ENCODE data around the gene EID2B.

The EID2B gene

GRCh38 chr19:39532233-39533002 is at the start of gene EID2B:
Gene EID2B, minus strand, starts transcription at chr19:39532852. Its CDS starts 50 bp downstream, at chr19:39532802.
- peak; percentile 87 for DNase-seq (ENCODE audit: low read depth in 2 of 2)

GRCh38 chr19:39582442-39582841 is 49.8 kb upstream of the EID2B start:
- no peak for DNase-seq (ENCODE audit: low read depth in 2 of 2)

GRCh38 chr19:39568604-39569003 is 36.0 kb upstream of the EID2B start:
- DNase-seq (ENCODE audit: low read depth in 2 of 2), result no peak

- DNase-seq (ENCODE audit: low read depth in 2 of 2), result no peak
Observed at GRCh38 chr19:39566064-39566463, 33.4 kb upstream of the EID2B start.

GRCh38 chr19:39563408-39563807 is 30.8 kb upstream of the EID2B start:
- no peak for DNase-seq (ENCODE audit: low read depth in 2 of 2)

GRCh38 chr19:39558624-39559117 is 26.0 kb upstream of the EID2B start:
- no peak for DNase-seq (ENCODE audit: low read depth in 2 of 2)

- no peak for DNase-seq (ENCODE audit: low read depth in 2 of 2)
Observed at GRCh38 chr19:39557811-39558623, 25.4 kb upstream of the EID2B start.

- no peak for DNase-seq (ENCODE audit: low read depth in 2 of 2)
Observed at GRCh38 chr19:39555883-39556282, 23.2 kb upstream of the EID2B start.

GRCh38 chr19:39554701-39555311 is 22.2 kb upstream of the EID2B start:
- no peak for DNase-seq (ENCODE audit: low read depth in 2 of 2)

GRCh38 chr19:39553082-39553652 is 20.5 kb upstream of the EID2B start:
- DNase-seq (ENCODE audit: low read depth in 2 of 2), result no peak

- DNase-seq (ENCODE audit: low read depth in 2 of 2), result no peak
Observed at GRCh38 chr19:39550197-39550596, 17.5 kb upstream of the EID2B start.

GRCh38 chr19:39546599-39546998 is 13.9 kb upstream of the EID2B start:
- no peak for DNase-seq (ENCODE audit: low read depth in 2 of 2)

- DNase-seq (ENCODE audit: low read depth in 2 of 2), result no peak
Observed at GRCh38 chr19:39544911-39545310, 12.3 kb upstream of the EID2B start.

GRCh38 chr19:39544226-39544903 is 11.7 kb upstream of the EID2B start:
- DNase-seq (ENCODE audit: low read depth in 2 of 2), result no peak

- DNase-seq (ENCODE audit: low read depth in 2 of 2), result no peak
Observed at GRCh38 chr19:39543477-39543857, 10.8 kb upstream of the EID2B start.

GRCh38 chr19:39542206-39542605 is 9.6 kb upstream of the EID2B start:
- DNase-seq (ENCODE audit: low read depth in 2 of 2), result no peak

- no peak for DNase-seq (ENCODE audit: low read depth in 2 of 2)
Observed at GRCh38 chr19:39540333-39540673, 7.7 kb upstream of the EID2B start.

- DNase-seq (ENCODE audit: low read depth in 2 of 2), result peak; percentile 75 to 80
Observed at GRCh38 chr19:39539518-39540332, 7.1 kb upstream of the EID2B start, which contains the start of gene EID2. Gene EID2, minus strand, starts transcription at chr19:39540161. Its CDS starts 82 bp downstream, at chr19:39540079.

GRCh38 chr19:39539165-39539517 is 6.5 kb upstream of the EID2B start:
- peak in 1 of 2 experiments; percentile 15 for DNase-seq (ENCODE audit: low read depth in 2 of 2)

- no peak for DNase-seq (ENCODE audit: low read depth in 2 of 2)
Observed at GRCh38 chr19:39533791-39534190, 1.1 kb upstream of the EID2B start.
